Effector CD4-positive, alpha-beta T cell (primary cell): Measurements from ENCODE around the gene SSX2. TPM values are rescaled to one million over a fixed set of nuclear protein-coding genes. Genes with fewer than 3 reads are reported as not detected.
"Not testable (repeated sequence)": the region's sequence is repeated elsewhere in the genome, so short reads cannot be mapped to it uniquely, and the experiment has no call there.

ENCODE experiments used
- DNase-seq: peaks from one replicate; pipeline ENCODE4 v3.0.0-alpha.2; 2020
- total RNA-seq: gene quantifications from one replicate; lab custom pipeline; 2026; lab: John Stamatoyannopoulos, UW

The SSX2 gene, protein sequence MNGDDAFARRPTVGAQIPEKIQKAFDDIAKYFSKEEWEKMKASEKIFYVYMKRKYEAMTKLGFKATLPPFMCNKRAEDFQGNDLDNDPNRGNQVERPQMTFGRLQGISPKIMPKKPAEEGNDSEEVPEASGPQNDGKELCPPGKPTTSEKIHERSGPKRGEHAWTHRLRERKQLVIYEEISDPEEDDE
- total RNA-seq = not detected

- not testable (repeated sequence) for DNase-seq
These were observed at the start of gene SSX2 for GRCh38 chrX:52707078-52707477. Gene SSX2, minus strand, starts transcription at chrX:52707178. Its CDS starts 1,429 bp downstream, at chrX:52705749.

DNA sequence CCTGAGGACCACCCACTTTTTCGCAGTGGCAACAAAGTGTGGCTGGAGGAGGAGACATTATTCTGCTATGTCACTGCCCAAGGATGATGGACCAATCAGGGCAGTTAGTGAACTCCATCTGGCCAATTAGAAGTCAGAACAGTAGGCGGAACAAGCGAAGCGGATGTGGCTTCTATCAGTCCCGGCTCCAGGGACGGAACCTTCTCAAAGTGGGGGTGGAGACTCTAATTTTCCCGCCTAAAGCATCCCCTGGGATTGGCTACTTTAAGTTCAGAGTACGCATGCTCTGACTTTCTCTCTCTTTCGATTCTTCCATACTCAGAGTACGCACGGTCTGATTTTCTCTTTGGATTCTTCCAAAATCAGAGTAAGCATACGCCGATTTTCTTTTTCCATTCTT, 44.0 kb upstream of the SSX2 start, which contains the start of gene SSX2B:
SSX2B (plus strand) TSS at position 301 of the 400 bp plus-strand sequence. CDS start 1,429 bp downstream, outside the sequence.
- DNase-seq = not testable (repeated sequence)

GRCh38 chrX:52692034-52692433, 14.9 kb downstream of the SSX2 start:
- DNase-seq = not testable (repeated sequence)

DNA sequence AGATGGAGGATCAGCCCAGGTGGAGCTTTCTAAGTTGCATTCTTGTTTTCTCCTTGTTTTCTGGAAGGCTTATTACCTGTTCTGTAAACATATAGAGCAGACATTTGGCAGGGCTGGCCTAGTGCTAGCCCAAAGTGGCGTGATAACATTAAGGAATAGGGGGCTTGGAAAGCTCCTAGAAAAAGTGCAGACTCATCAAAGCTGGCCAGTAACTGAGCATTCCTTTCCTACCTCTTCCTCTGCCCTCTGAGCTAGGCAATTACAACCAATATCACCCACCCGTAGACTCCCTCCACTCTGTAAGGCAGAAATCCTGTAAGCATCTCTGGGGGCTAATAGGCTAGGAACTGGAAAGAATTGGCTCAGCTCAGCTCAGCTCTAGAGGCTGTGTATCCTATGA, 44.8 kb downstream of the SSX2 start:
- DNase-seq = not testable (repeated sequence)

DNA sequence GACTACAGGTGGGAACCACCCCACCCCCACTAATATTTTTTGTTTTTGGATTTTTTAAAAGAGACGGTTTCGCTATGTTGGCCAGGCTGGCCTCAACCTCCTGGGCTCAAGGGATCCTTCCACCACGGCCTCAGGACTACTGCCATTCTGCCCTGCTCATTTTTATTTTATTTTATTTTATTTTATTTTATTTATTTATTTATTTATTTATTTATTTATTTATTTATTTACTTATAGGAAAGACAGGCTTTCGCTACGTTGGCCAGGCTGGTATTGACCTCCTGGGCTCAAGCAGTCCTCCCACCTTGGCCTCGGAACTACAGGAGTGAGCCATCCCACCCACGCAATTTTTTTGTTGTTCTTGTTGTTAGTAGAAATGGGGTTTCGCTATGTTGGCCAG, 51.5 kb downstream of the SSX2 start:
- not testable (repeated sequence) for DNase-seq

- not testable (repeated sequence) for DNase-seq
These were observed 52.2 kb downstream of the SSX2 start, which contains the start of gene SSX7 for GRCh38 chrX:52654800-52655199. Gene SSX7, minus strand, starts transcription at chrX:52654900. Its CDS starts 1,428 bp downstream, at chrX:52653472.

- not testable (repeated sequence) for DNase-seq
These were observed 56.3 kb downstream of the SSX2 start for GRCh38 chrX:52650676-52651075.

- not testable (repeated sequence) for DNase-seq
These were observed 58.0 kb downstream of the SSX2 start for GRCh38 chrX:52648956-52649355.
